ENCODE results near the gene DENND1B.
A peak's percentile ranks its signal among the peaks of the same experiment; 100 is the strongest.
"Not testable (repeated sequence)": the region's sequence is repeated elsewhere in the genome, so short reads cannot be mapped to it uniquely, and the experiment has no call there.

Gene DENND1B

GRCh38 chr1:197743578-197743977 is 31.7 kb downstream of the DENND1B start:
- no peak for DNase-seq

- no peak for DNase-seq
These were observed 34.3 kb downstream of the DENND1B start for GRCh38 chr1:197740992-197741391.

GRCh38 chr1:197738927-197739326 is 36.4 kb downstream of the DENND1B start:
- no peak for DNase-seq

- peak in 1 of 2 experiments; percentile 38 for DNase-seq
These were observed 37.4 kb downstream of the DENND1B start for GRCh38 chr1:197737916-197738315.

GRCh38 chr1:197736685-197737084 is 38.6 kb downstream of the DENND1B start:
- DNase-seq, result no peak

GRCh38 chr1:197735461-197735860 is 39.8 kb downstream of the DENND1B start:
- no peak for DNase-seq

GRCh38 chr1:197733324-197733723 is 42.0 kb downstream of the DENND1B start:
- DNase-seq, result no peak

GRCh38 chr1:197732187-197732586 is 43.1 kb downstream of the DENND1B start:
- no peak for DNase-seq

- no peak for DNase-seq
These were observed 43.8 kb downstream of the DENND1B start for GRCh38 chr1:197731449-197731848.

GRCh38 chr1:197725976-197726375 is 49.3 kb downstream of the DENND1B start:
- DNase-seq, result no peak

- peak in 1 of 2 experiments; percentile 2 for DNase-seq
These were observed 50.2 kb downstream of the DENND1B start for GRCh38 chr1:197725044-197725443.

- no peak for DNase-seq
These were observed 59.5 kb downstream of the DENND1B start for GRCh38 chr1:197715806-197716205.

GRCh38 chr1:197706601-197707000 is 68.7 kb downstream of the DENND1B start:
- DNase-seq, result no peak

- DNase-seq, result no peak
These were observed 69.3 kb downstream of the DENND1B start for GRCh38 chr1:197705941-197706340.

- not testable (repeated sequence) for DNase-seq
These were observed 74.6 kb downstream of the DENND1B start for GRCh38 chr1:197700688-197701087.

- DNase-seq, result no peak
These were observed 78.9 kb downstream of the DENND1B start for GRCh38 chr1:197696372-197696771.

- no peak for DNase-seq
These were observed 79.3 kb downstream of the DENND1B start for GRCh38 chr1:197695961-197696360.

GRCh38 chr1:197692965-197693364 is 82.3 kb downstream of the DENND1B start:
- DNase-seq, result no peak

- DNase-seq, result no peak
These were observed 83.5 kb downstream of the DENND1B start for GRCh38 chr1:197691816-197692215.

- DNase-seq, result no peak
These were observed 85.2 kb downstream of the DENND1B start for GRCh38 chr1:197690074-197690473.

- no peak for DNase-seq
These were observed 87.0 kb downstream of the DENND1B start for GRCh38 chr1:197688233-197688632.

GRCh38 chr1:197686702-197687355 is 88.5 kb downstream of the DENND1B start:
- no peak for DNase-seq

- no peak for DNase-seq
These were observed 89.0 kb downstream of the DENND1B start for GRCh38 chr1:197686231-197686630.

- DNase-seq, result no peak
These were observed 89.5 kb downstream of the DENND1B start for GRCh38 chr1:197685785-197686184.

GRCh38 chr1:197683895-197684553 is 91.3 kb downstream of the DENND1B start:
- no peak for DNase-seq

All from NCI-H1930 (cell line).